ENCODE measurements around the gene SCGB3A1. TPM values are rescaled to one million over a fixed set of nuclear protein-coding genes. Genes with fewer than 3 reads are reported as not detected.

Gene SCGB3A1
- polyA plus RNA-seq, 4 donors: 0.56 to 1.8 (median 1.4) TPM

Other genes starting within 250 kb of the SCGB3A1 start
- gene GFPT2, start 238.2 kb downstream of the SCGB3A1 start, polyA plus RNA-seq (ENCODE audit: insufficient read length in 4 of 4): 1 to 10 TPM; 5.0 to 5.8 (median 5.4) TPM
- gene CNOT6, start 97.1 kb downstream of the SCGB3A1 start, polyA plus RNA-seq (ENCODE audit: insufficient read length in 4 of 4): 10 to 100 TPM; 48.8 to 64.7 (median 56.7) TPM
- gene FLT4, start 58.1 kb upstream of the SCGB3A1 start, polyA plus RNA-seq (ENCODE audit: insufficient read length in 4 of 4): 10 to 100 TPM; 23.6 to 35.3 (median 30.6) TPM
- gene OR2Y1, start 148.6 kb upstream of the SCGB3A1 start, polyA plus RNA-seq (ENCODE audit: insufficient read length in 4 of 4): not detected
- 10 to 100 TPM; 73.4 to 92.6 (median 82.3) TPM for gene MGAT1, start 211.3 kb upstream of the SCGB3A1 start, polyA plus RNA-seq (ENCODE audit: insufficient read length in 4 of 4)